NCI-H510A (cell line): ENCODE data around the gene MOB3C.

Experiments used
- DNase-seq: peaks from one replicate; lab custom pipeline; 2025; lab: John Stamatoyannopoulos, UW

MOB3C gene

DNA sequence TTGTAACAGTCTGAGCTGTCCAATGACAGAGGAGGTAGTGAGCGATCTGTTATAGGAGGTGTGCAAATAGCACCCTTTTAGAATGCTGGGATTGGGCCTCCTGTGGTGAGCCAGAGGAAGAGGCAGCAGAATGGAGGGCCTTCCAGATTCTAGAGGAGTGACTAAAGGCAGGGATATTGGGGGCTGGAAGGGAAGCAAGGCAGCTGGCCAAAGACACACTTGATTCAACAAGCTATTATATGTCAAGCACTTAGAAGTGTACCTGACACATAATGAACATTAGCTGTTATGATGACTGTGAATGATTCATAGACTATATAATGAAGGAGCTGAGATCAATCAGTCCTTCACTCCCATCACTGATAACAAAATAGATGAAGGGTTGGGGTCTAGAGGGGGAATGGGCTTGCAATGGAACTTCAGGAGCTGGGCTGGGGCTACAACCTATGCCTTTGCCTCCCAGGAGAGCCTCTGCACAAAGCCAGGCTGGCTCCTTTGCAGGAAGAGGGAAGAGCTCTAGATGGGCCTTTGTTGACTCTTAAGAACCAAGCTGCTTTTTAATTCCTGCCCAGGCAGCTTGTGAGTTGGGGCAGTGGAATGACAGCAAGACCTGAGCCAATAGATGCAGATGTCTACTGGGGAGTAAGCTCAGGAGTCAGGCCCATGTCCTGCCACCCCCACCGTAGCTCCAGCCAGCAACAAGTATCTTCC, 10.2 kb downstream of the MOB3C start:
- peak; percentile 59 for DNase-seq

DNA sequence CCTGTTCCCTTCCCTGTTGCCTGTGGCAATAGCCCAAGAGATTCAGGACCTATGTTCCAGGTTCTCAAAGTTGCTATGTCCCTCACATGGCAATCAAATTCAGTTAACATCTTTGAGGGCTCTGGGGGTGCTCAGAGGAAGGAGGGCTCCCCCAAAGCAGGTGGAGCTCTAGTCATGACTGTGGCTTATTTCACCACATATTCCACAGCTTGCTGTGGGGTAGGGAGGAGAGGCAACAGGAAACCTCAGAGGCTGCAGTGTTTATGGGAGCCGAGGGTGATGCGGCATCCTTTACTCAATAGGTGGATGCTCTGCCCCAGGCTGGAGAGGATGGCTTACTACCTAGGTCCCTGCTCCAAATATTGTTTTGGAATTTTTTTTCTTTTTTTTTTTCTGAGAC, 11.4 kb downstream of the MOB3C start:
- no peak for DNase-seq

DNA sequence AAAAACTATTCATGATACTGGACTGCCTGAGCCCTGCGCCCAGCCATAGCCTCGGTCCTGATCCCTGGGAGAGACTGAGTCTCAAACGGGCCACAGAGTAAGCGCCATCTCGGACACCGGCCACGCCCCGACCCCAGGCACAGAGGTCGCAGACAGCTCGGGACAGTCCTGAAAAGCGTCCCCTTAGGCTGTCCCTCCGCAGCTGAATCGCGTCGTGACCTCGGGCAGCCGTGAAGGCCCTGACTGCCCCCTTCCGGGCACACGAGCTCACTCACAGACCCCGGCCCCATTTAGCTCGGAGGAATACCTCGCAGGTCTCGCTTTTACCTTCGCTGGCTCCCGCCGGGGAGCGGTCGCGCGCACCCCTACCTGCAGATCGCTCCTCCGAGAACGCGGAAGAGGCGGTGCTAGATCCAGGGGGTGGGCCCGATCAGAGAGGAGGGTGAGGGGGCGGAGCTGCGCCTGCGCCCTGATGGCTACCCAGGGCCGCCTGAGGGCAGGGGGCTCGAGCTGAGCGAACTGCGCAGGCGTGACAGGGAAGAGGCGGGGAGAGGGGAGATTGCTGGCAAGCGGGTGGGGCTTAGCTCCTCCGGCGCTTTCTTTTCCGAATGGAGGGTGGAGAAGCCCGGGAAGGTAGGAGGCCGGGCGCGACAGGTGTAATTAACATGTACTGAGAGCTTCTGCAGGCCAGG, 12.6 kb downstream of the MOB3C start, which contains the start of gene MKNK1:
MKNK1 (minus strand) TSS at position 411 of the 692 bp plus-strand sequence. CDS start 20,941 bp downstream, outside the sequence.
- DNase-seq, result peak; percentile 88

DNA sequence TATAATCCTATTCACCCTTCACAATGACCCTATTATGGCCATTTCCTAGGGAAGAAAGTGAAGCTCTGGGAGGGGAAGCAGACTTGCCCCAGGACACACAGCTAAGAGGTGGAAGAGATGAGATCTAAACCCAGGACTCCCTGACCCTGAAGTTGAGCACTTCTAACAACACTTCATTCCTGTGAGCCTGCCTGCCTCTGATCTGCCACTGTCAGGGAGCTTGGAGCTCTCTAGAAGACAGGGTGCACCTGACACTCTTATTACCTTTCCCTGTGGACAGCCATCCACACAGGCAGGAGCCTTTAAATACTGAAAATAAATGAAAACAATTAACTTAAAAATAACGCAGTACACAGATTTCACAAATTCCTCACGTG, 13.1 kb downstream of the MOB3C start:
- DNase-seq, result no peak

DNA sequence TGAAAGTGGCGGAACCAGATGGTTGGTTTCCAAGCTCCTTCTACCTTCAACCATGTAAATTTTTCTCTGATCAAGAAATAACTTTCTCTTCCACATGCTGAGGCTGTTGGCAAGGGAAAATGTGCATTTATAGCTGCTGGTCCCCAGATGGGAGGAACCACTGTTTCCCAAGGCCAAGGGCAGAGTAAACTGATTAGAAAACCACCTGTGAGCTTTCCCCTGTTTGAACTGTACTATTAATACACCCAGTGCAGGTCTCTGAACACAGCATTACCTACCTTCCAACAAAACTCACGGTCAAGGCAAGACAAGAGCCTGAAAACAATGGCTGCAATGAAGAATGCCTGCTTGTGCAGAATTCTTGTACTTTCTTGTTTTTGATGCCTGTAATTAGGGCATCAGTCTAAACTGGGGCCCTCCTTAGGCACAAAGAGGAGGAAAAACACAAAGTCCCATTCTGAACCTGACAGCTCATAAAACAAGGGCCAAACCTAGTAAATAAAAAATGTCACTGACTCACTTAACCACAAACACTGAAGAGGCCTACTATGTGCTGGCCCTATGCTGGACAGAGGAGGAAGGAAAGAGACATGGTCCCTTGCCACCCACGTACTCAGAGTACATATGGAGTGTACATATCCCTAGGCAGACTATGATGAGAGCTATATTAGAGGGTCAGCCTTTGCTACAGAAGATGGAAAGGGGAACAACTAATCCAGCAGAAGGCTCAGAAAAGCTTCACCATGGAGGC, 15.2 kb downstream of the MOB3C start:
- DNase-seq, result no peak

DNA sequence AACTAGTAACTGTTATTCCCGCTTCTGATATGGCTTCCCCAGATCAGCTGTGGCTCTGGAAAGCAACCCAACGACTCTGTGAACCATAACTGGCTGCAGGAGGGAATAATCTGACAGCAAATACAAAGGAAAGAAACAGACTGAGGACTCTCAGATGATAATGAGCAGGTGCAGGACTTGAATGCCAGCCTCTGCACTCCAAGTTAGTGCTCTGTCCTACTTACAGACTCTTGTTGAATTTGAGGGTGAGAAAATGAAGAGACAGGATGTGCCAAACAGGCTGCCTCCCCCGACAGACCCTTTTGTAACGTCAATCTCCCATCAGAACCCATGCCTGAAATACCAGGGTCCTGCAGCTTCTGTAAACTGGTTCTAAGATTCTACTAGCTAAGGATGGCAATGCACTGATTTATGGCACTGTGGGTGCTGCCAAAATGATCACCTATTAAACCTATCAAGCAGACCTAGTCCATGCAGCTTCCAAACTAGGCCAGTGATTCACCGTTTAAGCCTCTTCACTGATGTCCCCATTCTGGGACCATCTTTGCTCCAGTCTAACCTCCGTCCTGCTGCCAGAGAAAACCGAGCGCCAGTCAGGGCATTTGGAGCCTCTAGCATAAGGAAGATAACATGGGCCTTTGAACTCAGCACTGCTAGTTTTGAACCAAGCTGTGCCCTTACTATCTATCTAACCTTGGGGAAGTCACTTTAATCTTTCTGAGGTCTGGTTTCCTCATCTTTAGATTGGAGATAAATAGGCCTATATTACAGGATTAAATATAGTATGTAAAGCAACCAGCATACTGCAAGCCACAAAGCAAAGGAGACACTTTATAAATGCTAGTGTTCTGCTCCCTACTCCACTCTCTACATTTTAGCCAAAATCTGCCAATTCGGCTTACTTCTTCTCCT, 17.3 kb downstream of the MOB3C start:
- no peak for DNase-seq

DNA sequence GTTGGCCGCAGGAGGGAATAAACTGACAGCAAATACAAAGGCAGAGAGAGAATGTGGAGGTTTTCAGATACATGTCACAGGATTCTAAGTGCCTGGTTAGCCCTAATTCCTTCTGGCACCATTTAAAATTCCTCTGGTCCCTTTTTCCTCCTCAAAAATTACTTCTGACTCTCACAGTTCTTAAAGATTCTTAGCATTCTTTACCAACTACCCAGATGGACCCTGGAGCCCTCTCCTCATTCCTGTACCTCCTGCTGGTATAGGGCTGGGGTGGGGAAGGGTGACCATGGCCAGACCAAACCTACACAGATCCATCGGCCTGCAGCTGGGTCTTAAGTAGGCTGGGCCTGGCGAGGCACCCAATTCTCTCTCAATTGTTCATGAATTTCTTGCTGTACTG, 19.8 kb downstream of the MOB3C start:
- no peak for DNase-seq

DNA sequence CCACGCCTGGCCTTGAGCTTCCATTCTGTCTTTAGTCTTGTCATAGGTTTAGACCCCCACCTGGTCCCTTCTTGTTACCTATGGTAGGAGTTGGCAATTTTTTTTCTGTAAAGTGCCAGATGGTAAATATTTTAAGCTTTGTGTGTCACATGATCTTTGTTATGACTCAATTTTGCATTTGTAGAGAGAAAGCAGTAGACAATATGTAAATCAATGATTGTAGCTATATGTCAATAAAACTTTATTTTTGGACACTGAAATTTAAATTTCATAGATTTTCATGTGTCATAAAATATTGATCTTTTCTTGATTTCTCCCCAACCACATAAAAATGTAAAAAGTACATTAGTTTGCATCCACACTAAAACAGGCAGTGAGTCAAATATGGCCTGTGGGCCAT, 20.6 kb downstream of the MOB3C start:
- no peak for DNase-seq

DNA sequence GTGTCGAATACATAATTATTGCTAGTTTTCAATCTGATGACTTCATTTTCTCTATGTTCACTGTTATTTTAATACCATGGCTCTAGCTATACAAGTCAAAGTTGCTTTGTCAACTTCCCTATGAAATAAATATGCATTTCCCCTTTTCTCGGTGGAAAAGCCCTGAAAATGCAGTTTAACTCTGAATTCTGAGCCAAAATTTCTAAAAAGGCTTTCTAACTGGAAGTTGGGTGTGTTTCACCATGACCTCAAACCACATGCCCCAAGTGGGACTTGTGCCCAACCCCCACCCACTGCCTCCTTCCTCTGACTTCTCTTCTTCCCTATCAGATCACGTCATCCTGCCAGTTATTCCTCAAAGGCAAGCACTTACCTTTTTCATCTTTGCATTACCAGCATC, 21.5 kb downstream of the MOB3C start:
- DNase-seq, result no peak

DNA sequence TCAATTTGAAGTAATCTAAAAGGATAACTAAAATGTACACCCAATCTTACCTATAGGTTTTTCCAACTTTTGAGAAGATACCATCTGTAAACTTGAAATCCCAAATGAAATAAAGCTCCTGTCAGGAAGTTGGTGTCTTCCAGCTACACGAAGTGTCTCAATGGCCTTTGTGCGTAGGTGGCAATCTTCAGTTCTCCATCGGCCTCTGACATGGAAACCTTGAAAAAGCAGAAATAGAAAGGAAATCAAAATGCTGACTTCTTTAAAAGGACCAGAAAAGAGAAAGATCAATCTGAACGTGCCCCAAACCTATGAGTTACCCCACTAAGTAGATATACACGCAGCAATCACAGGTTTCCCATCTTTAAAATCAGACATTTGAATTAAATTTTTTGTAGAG, 22.5 kb downstream of the MOB3C start:
- DNase-seq, result no peak

DNA sequence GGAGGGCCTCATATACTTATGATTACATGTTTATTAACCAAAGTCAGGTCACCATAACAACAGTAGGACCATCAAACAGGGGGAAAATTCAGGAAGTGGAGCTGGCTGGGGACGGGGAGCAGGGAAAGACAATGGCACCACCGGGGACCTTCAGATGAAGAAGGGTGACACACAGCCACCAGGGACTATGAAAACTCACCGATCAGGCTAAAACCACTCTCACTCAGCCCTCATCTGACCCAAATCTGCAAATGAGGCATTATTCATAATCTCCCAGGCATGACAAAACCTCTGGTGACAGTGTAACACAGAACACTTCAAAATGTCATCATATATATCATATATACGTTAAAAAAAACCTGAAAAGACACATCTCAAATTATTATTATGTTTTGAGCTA, 23.8 kb downstream of the MOB3C start:
- no peak for DNase-seq

DNA sequence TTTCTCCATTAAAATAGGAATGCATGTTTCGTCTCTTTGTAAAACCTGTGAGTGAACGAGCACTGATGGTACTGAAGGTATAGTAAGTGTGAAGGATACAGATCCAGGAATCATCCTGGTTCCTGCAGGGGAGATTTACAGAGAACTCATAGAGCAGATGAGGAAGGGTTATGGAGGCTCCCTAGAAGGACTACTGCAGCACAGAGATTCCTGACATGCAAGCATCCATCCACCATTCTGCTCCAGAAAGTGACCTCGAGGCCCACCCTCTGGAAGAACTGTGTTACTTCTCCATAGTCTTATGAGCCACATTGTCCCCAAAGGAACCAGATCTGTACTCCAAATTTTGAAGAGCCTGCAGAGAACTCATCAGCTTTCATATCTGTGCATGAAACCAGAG, 27.1 kb downstream of the MOB3C start:
- no peak for DNase-seq

DNA sequence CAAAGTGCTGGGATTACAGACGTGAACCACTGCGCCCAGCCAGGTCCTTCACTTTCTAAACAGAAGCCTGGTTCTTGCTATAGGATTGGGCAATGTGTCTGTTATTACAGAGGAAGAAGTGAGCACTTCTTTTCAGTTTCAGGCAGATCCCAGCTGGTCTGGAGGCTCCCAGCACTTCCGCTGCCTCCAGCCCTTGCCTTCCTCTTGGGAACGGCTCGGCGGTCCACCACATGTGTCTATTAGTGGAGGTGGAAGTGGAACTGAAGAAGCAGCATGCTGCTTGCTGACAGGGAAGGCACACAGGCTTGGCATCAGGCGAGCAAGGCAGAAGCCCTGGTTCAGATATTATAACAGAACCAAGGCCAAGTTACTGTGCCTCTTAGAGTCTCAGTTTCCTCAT, 29.5 kb downstream of the MOB3C start:
- no peak for DNase-seq

DNA sequence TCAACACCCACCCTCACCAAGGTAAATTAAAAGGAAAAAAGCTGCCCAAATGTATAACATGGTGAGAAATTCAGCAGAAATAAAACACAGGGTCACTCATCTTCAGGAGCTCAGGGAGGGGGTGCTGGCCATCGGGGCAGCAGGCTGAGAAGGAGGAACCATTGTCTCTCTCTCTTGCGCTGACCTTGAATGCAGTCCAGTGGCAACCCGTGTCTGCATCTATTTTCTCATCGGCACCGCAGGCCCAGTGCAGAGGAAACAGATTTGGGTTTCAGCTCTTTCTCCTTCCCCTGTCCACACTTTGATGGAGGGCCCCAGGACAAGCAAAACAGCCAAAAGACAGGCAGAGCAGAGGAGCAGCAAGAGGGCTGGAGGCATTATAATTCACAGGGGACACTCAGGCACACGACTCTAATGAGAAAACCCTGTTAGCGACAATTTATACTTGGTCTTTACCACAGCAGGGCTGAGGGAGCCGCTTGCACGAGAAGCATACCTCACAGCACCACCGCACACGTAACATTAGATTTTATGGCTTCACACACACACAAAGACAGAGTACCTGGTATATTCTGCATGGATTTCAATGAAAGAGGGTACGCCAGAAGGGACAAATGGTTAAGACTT, 31.2 kb downstream of the MOB3C start:
- no peak for DNase-seq

DNA sequence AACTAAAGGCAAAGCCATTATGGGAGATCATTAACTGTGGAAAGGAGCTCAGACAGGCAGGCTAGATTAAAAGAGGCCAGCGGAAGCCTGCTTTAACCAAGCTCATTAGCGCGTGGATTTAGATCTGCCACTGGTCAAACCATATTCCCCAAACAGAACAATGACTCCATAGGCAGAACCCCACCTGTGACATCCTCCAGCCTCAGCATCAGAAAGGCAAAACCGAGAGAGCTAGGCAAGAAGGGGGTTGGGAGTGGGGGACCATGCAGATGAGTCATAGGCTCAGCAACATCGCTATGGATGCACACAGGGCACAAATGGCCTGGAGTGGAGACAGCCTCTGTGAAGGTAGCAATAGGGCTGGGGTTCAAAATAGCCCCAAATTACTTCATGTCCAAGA, 33.1 kb downstream of the MOB3C start:
- no peak for DNase-seq

DNA sequence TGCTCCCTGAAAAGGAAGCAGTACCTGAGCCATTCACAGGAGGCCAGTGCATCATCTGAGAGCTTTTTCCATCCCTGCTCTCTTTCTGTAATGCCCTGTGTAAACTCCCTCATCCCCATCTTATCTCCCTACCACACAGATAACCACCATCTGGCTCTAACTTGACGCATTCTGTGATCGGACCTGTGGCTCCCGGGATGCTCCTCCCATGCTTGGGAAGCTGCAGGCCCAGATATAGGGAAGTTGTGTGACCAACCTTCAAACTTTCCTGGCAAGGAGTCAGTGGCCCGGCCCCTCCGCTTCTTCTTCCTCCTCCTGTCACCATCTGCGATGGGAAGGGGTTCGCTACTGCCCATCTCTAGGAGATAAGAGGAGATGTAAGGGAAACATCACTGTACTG, 33.6 kb downstream of the MOB3C start:
- DNase-seq, result no peak

DNA sequence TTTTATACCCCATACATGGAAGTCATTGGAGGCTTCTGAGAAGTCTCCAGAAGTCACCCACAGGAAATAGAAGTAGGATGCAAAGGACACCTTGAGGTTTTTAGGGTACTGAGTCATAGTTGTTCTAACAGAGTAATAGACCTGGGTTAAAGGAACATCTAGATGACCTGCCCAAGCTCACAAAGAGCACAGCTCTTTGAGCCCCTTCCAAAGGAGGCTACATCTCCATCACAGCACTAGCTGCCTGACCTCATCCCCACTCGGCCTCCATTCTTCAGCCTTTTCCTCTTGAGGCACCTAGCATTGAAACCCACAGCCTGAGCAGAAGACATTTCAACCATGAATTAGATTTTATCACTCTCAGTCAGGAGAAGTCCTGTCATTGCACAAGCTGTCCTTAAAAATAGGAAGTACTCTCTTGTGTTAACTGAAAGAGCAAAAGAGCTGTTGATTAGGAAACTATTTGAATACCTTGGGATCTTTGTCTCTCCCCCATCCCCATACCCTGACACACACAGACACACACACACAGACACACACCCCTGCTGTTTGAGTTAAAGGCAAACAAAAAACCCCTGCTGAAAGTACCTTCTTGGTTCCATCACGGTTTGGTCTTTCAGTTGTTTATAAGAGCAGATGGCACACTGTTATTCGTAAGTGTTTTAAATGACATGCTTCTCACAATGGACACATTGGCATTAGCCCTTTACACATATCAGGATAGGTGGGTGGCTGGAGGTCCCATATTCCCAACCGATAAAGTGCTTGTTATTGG, 34.7 kb downstream of the MOB3C start:
- no peak for DNase-seq

DNA sequence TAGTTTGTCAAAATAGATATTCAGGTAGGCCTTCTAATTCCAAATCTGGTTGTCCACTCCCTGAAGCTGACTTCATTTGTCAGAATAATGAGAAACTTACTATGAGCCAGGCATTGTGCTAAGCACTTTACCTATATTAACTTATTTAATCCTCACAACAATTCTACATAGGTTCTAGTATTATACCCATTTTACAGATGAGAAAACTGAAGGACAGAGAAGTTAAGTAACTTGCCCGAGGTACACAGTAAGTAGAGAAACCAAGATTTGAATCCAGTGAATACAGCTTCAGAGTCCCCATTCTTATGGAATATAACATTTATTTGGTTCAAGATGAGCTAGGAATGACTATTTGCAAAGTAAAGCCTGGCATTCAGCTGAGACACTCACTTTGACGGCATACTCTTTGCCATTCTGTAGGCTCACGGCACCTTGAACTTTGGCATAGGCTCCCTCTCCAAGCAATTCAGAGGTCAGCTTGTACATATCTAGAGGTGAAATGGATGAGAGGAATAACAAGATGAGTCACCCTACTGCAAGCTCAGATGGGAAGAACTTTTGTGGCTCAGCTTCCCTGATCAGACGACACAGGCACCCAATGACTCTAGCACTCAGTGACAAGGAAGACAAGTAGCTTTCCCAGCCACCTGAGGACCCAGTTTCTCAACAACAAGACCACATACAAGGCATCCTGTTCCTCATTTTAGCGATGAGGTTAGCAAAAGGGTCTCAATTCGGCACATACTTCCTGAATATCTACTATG, 36.3 kb downstream of the MOB3C start:
- DNase-seq, result no peak

DNA sequence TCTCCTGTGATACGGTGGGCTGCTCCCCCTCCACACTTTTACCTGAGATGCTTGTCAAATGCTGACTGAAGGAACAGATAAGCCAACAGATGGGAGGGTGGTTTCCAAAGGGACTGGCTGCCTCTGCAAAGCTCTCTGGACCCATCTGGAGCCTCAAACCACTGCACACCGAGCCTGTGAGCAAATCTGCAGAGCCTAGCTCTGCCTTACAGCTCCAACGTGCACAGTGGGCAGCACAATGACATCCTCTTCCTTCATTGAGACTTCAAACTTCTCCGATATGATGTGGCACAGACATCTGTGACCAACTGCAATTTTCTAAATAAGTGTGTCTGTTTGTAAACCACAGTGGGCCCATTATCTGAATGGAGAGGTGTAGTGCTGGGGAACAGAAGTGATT, 38.9 kb downstream of the MOB3C start:
- no peak for DNase-seq

DNA sequence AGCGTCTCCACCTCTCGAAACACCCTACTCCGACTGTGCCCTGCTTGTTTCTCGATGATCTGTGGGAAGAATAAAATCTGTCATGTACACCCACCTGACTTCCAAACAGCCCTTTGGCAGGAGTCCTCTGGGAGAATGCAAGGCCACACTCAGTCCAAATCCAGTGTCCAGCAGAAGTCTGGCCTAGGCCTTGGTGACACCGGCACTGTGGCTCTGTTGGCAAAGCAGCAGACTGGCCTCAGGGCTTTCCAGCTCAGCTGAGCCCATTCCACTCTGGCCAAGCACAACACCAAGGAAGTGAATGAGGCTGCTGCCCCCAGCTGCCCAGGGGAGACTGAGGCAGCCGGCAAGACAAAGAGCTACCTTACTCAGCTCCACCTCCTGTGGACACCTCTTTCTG, 40.0 kb downstream of the MOB3C start:
- no peak for DNase-seq
